Caco-2 (cell line): Measurements from ENCODE around the gene TAF5. TPM values are rescaled to one million over a fixed set of nuclear protein-coding genes. Genes with fewer than 3 reads are reported as not detected.

Experiments used
- BruUV-seq: library from RNA; stranded (reverse); fragments of 400-500 nt; replicated peaks from 2 replicates; lab custom pipeline; 2021; lab: Mats Ljungman, UMichigan
- CTCF ChIA-PET: fragments of 300-600 bp; sonication (Branson Sonifier 250); formaldehyde crosslinking; loops from one replicate; lab custom pipeline; 2022; ENCODE audit warnings: antibody characterized with exemption; lab: Charles Lee
- POLR2A ChIA-PET: fragments of 300-600 bp; sonication (Branson Sonifier 250); formaldehyde crosslinking; loops from one replicate; lab custom pipeline; 2022; ENCODE audit warnings: antibody characterized with exemption; lab: Charles Lee
- DNase-seq, 2 experiments: peaks; one replicate each; pipeline versions ENCODE4 v3.0.0 to v3.0.0-alpha.2; 2020 to 2022
- H3K27me3 ChIP-seq: replicated peaks from 2 replicates; pipeline ENCODE4 v1.6.0; 2011; ENCODE audit warnings: low read length; ENCODE audit not compliant: control insufficient read depth, insufficient read depth
- H3K36me3 ChIP-seq: 2 replicates; pipeline ENCODE4 v1.5.1; 2011; ENCODE audit warnings: low read length; ENCODE audit not compliant: control insufficient read depth, insufficient read depth
- H3K4me1 ChIP-seq: fragments of 250-450 bp; sonication (Bioruptor Pico); 2 replicates; pipeline ENCODE4 v1.5.1; 2020; ENCODE audit warnings: mild to moderate bottlenecking
- H3K4me3 ChIP-seq: 2 replicates; pipeline ENCODE4 v1.5.1; 2011; ENCODE audit warnings: low read depth, mild to moderate bottlenecking, control low read depth, low read length
- H3K9me3 ChIP-seq: fragments of 250-450 bp; sonication (Bioruptor Pico); 2 replicates; pipeline ENCODE4 v1.5.1; 2020; ENCODE audit warnings: mild to moderate bottlenecking, moderate library complexity
- H3K27ac Mint-ChIP-seq: one replicate; pipeline ENCODE4 v1.8.0; 2022; ENCODE audit warnings: mixed read lengths; ENCODE audit not compliant: unreplicated experiment
- H3K27me3 Mint-ChIP-seq: one replicate; pipeline ENCODE4 v1.8.0; 2022; ENCODE audit warnings: mixed read lengths; ENCODE audit not compliant: insufficient read depth, unreplicated experiment
- H3K36me3 Mint-ChIP-seq: one replicate; pipeline ENCODE4 v1.8.0; 2022; ENCODE audit warnings: mild to moderate bottlenecking, mixed read lengths; ENCODE audit not compliant: insufficient read depth, unreplicated experiment
- H3K4me1 Mint-ChIP-seq: one replicate; pipeline ENCODE4 v1.8.0; 2022; ENCODE audit warnings: low read depth, mixed read lengths; ENCODE audit not compliant: unreplicated experiment
- H3K4me3 Mint-ChIP-seq: one replicate; pipeline ENCODE4 v1.8.0; 2022; ENCODE audit warnings: mild to moderate bottlenecking, moderate library complexity, mixed read lengths; ENCODE audit not compliant: unreplicated experiment
- H3K9me3 Mint-ChIP-seq: one replicate; pipeline ENCODE4 v1.8.0; 2022; ENCODE audit warnings: mixed read lengths; ENCODE audit not compliant: unreplicated experiment
- CTCF ChIP-seq, 2 experiments: fragments of 200-600 bp in 1 of 2; IDR thresholded peaks; 1 replicate in 1 of 2; 2 replicates in 1 of 2; pipeline versions ENCODE4 v1.5.1 to v1.8.0; 2011 to 2022; ENCODE audit warnings: antibody characterized with exemption in 1 of 2, control low read depth in 1 of 2, inconsistent platforms in 1 of 2, low read depth in 1 of 2, low read length in 1 of 2, mild to moderate bottlenecking in 1 of 2, moderate library complexity in 1 of 2; ENCODE audit not compliant: insufficient read depth in 1 of 2, severe bottlenecking in 1 of 2, unreplicated experiment in 1 of 2
- intact Hi-C: fragments of 100-400 bp; cut with micrococcal nuclease; formaldehyde crosslinking; loops from one replicate; pipeline ENCODE4 v1.10.0; 2022; ENCODE audit not compliant: unreplicated experiment
- microRNA-seq: library from miRNA; unstranded; fragments of <30 nt; microRNA quantifications from one replicate; pipeline ENCODE4 v1.2.0, GENCODE V29; 2022
- total RNA-seq: library from RNA; stranded (reverse); gene quantifications from 2 replicates; pipeline ENCODE4 v1.2.3, GENCODE V29; 2022

The TAF5 gene
- total RNA-seq, 1 experiment from 2014 or later: 6.3 TPM

- Histone ChIP-seq H3K27me3 (no peaks in the 10 kb centered on the region), H3K36me3 (peaks cover 4% of the 10 kb centered on the region), H3K4me3 (no peak overlapping the region), H3K4me1 (no peaks in the 10 kb centered on the region), H3K9me3 (no peaks in the 10 kb centered on the region)
- POLR2A ChIA-PET: no interaction called here
- no peak for TF ChIP-seq CTCF (IDR thresholded peaks at IDR 0.05; ENCODE audit: insufficient read depth in 1 of 2, low read depth in 1 of 2, low read length in 1 of 2, severe bottlenecking in 1 of 2, unreplicated experiment in 1 of 2)
- CTCF ChIA-PET: no interaction called here
- no peaks in the 10 kb centered on the region for H3K4me1 Mint-ChIP-seq
- no peak for DNase-seq
- no peak overlapping the region for H3K4me3 Mint-ChIP-seq
- H3K27me3 Mint-ChIP-seq: no peaks in the 10 kb centered on the region
- no peaks in the 10 kb centered on the region for H3K9me3 Mint-ChIP-seq
- intact Hi-C loops: no loop called here
- H3K36me3 Mint-ChIP-seq: peaks cover 91% of the 10 kb centered on the region
- BruUV-seq: no TSS peak
- H3K27ac Mint-ChIP-seq: no peak overlapping the region
Measured at GRCh38 chr10:103431902-103432301, 64.1 kb downstream of the TAF5 start.

- ChIA-PET POLR2A (no interaction called here), CTCF (no interaction called here)
- no peak overlapping the region for H3K4me3 Mint-ChIP-seq
- H3K9me3 Mint-ChIP-seq: no peaks in the 10 kb centered on the region
- no peak for DNase-seq
- no peaks in the 10 kb centered on the region for H3K4me1 Mint-ChIP-seq
- no peak for TF ChIP-seq CTCF (IDR thresholded peaks at IDR 0.05; ENCODE audit: insufficient read depth in 1 of 2, low read depth in 1 of 2, low read length in 1 of 2, severe bottlenecking in 1 of 2, unreplicated experiment in 1 of 2)
- intact Hi-C loops: no loop called here
- no TSS peak for BruUV-seq
- no peaks in the 10 kb centered on the region for H3K27me3 ChIP-seq
- H3K36me3 ChIP-seq: peaks cover 4% of the 10 kb centered on the region
- H3K27ac Mint-ChIP-seq: no peak overlapping the region
- H3K27me3 Mint-ChIP-seq: no peaks in the 10 kb centered on the region
- no peak overlapping the region for H3K4me3 ChIP-seq
- H3K36me3 Mint-ChIP-seq: peaks cover 90% of the 10 kb centered on the region
- no peaks in the 10 kb centered on the region for H3K4me1 ChIP-seq
- no peaks in the 10 kb centered on the region for H3K9me3 ChIP-seq
Measured at GRCh38 chr10:103433858-103434257, 66.1 kb downstream of the TAF5 start.

Small RNA genes lying within 50 kb of the gene (microRNA-seq; reads per million reads assigned to microRNA genes)
- gene MIR1307: 6,111 reads per million, percentile 96 among the genes with 10 or more reads in this experiment

Other genes starting within 250 kb of the TAF5 start
- 91.2 and 92.2 TPM in 2 replicates for gene NT5C2, start 174.7 kb upstream of the TAF5 start, total RNA-seq
- 0.21 TPM in 1 of 2 replicates, not detected in the other for gene RPEL1, start 122.1 kb upstream of the TAF5 start, total RNA-seq
- 0.51 and 0.52 TPM in 2 replicates for gene INA, start 90.8 kb upstream of the TAF5 start, total RNA-seq
- gene PCGF6, start 16.8 kb upstream of the TAF5 start, total RNA-seq: 20.4 and 21.6 TPM in 2 replicates
- 340 and 369 TPM in 2 replicates for gene ATP5MK, start 28.5 kb downstream of the TAF5 start, total RNA-seq
- gene PDCD11, start 28.6 kb downstream of the TAF5 start, total RNA-seq: 55.3 and 62.8 TPM in 2 replicates
- gene CALHM2, start 84.4 kb downstream of the TAF5 start, total RNA-seq: 0.52 and 0.58 TPM in 2 replicates
- not detected in 2 replicates for gene CALHM1, start 90.9 kb downstream of the TAF5 start, total RNA-seq
- 0.18 TPM in 1 of 2 replicates, not detected in the other for gene CALHM3, start 111.3 kb downstream of the TAF5 start, total RNA-seq
- 0.84 and 0.91 TPM in 2 replicates for gene NEURL1, start 125.7 kb downstream of the TAF5 start, total RNA-seq